WTC11 (cell line): ENCODE results near the gene RASSF8.

Experiments
- CREM ChIP-seq: sonication (generic); formaldehyde crosslinking; IDR thresholded peaks from 2 replicates; pipeline ENCODE4 v1.8.1; 2022; ENCODE audit warnings: mild to moderate bottlenecking, missing genetic modification reagents, moderate library complexity
- FOXK1 ChIP-seq: sonication (generic); formaldehyde crosslinking; IDR thresholded peaks from 2 replicates; pipeline ENCODE4 v1.8.0; 2022; ENCODE audit warnings: mild to moderate bottlenecking, moderate library complexity, missing genetic modification reagents
- JAZF1 ChIP-seq: fragments of 250-450 bp; sonication (Bioruptor Pico); IDR thresholded peaks from 2 replicates; pipeline ENCODE4 v1.9.0; 2021; ENCODE audit warnings: moderate library complexity, mild to moderate bottlenecking, inconsistent platforms
- JUN ChIP-seq: sonication (generic); formaldehyde crosslinking; IDR thresholded peaks from 2 replicates; pipeline ENCODE4 v1.8.0; 2023; ENCODE audit warnings: mild to moderate bottlenecking, missing genetic modification reagents
- NR3C1 ChIP-seq: sonication (generic); formaldehyde crosslinking; conservative IDR thresholded peaks from 2 replicates; pipeline ENCODE4 v1.8.1; 2023; ENCODE audit warnings: low read depth, mild to moderate bottlenecking, missing genetic modification reagents
- TEAD4 ChIP-seq: sonication (generic); formaldehyde crosslinking; IDR thresholded peaks from 2 replicates; pipeline ENCODE4 v1.8.0; 2022; ENCODE audit warnings: mild to moderate bottlenecking, missing genetic modification reagents
- TP53 ChIP-seq: sonication (generic); formaldehyde crosslinking; IDR thresholded peaks from 2 replicates; pipeline ENCODE4 v1.8.1; 2023; ENCODE audit warnings: mild to moderate bottlenecking, missing genetic modification reagents
- ZNF423 ChIP-seq: fragments of 250-450 bp; sonication (Bioruptor Pico); IDR thresholded peaks from 2 replicates; pipeline ENCODE4 v2.1.2; 2022; ENCODE audit warnings: mild to moderate bottlenecking, moderate library complexity
- TF ChIP-seq, protein P1 (sequence below): fragments of 200-600 bp; IDR thresholded peaks from 2 replicates; pipeline ENCODE4 v1.8.0; 2022; ENCODE audit warnings: antibody characterized with exemption
- TF ChIP-seq, protein P2 (sequence below): sonication (generic); formaldehyde crosslinking; IDR thresholded peaks from 2 replicates; pipeline ENCODE4 v1.8.1; 2022; ENCODE audit warnings: low read depth, missing genetic modification reagents, borderline replicate concordance
- TF ChIP-seq, protein P3 (sequence below): sonication (generic); formaldehyde crosslinking; conservative IDR thresholded peaks from 2 replicates; pipeline ENCODE4 v1.8.1; 2023; ENCODE audit warnings: mild to moderate bottlenecking, low read depth, missing genetic modification reagents, moderate library complexity
- TF ChIP-seq, protein P4 (sequence below): sonication (generic); formaldehyde crosslinking; IDR thresholded peaks from 2 replicates; pipeline ENCODE4 v1.8.1; 2023; ENCODE audit warnings: mild to moderate bottlenecking, missing genetic modification reagents, moderate library complexity
- TF ChIP-seq, protein P5 (sequence below): sonication (generic); formaldehyde crosslinking; IDR thresholded peaks from 2 replicates; pipeline ENCODE4 v1.8.0; 2022; ENCODE audit warnings: mild to moderate bottlenecking, missing genetic modification reagents
- TF ChIP-seq, protein P6 (sequence below): sonication (generic); formaldehyde crosslinking; IDR thresholded peaks from 2 replicates; pipeline ENCODE4 v1.8.1; 2023; ENCODE audit warnings: mild to moderate bottlenecking, missing genetic modification reagents, moderate library complexity

DNA sequence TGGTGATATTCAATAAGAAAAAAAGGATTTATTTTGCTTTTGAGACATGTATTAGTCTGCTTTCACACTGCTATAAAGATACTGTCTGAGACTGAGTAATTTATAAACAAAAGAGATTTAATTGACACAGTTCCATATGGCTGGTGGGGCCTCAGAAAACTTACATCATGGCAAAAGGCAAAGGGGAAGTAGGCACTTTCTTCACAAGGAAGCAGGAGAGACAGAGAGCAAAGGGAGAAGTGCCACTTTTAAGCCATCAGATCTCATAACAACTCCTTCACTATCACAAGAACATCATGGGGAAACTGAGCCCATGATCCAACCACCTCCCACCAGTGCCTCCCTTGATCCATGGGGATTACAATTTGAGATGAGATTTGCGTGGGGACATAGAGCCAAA, 122.4 kb downstream of the RASSF8 start:
- TF ChIP-seq, protein P1, sequence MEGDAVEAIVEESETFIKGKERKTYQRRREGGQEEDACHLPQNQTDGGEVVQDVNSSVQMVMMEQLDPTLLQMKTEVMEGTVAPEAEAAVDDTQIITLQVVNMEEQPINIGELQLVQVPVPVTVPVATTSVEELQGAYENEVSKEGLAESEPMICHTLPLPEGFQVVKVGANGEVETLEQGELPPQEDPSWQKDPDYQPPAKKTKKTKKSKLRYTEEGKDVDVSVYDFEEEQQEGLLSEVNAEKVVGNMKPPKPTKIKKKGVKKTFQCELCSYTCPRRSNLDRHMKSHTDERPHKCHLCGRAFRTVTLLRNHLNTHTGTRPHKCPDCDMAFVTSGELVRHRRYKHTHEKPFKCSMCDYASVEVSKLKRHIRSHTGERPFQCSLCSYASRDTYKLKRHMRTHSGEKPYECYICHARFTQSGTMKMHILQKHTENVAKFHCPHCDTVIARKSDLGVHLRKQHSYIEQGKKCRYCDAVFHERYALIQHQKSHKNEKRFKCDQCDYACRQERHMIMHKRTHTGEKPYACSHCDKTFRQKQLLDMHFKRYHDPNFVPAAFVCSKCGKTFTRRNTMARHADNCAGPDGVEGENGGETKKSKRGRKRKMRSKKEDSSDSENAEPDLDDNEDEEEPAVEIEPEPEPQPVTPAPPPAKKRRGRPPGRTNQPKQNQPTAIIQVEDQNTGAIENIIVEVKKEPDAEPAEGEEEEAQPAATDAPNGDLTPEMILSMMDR = no peak
- TF ChIP-seq JUN (CRISPR knock-in tag) (no peak), TP53 (CRISPR knock-in tag) (no peak), JAZF1 (CRISPR knock-in tag) (no peak), FOXK1 (CRISPR knock-in tag) (no peak), CREM (no peak), ZNF423 (CRISPR knock-in tag) (no peak), TEAD4 (CRISPR knock-in tag) (no peak), NR3C1 (CRISPR knock-in tag) (no peak)
- TF ChIP-seq, protein P2, sequence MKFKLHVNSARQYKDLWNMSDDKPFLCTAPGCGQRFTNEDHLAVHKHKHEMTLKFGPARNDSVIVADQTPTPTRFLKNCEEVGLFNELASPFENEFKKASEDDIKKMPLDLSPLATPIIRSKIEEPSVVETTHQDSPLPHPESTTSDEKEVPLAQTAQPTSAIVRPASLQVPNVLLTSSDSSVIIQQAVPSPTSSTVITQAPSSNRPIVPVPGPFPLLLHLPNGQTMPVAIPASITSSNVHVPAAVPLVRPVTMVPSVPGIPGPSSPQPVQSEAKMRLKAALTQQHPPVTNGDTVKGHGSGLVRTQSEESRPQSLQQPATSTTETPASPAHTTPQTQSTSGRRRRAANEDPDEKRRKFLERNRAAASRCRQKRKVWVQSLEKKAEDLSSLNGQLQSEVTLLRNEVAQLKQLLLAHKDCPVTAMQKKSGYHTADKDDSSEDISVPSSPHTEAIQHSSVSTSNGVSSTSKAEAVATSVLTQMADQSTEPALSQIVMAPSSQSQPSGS (CRISPR knock-in tag) = no peak
- TF ChIP-seq, protein P3, sequence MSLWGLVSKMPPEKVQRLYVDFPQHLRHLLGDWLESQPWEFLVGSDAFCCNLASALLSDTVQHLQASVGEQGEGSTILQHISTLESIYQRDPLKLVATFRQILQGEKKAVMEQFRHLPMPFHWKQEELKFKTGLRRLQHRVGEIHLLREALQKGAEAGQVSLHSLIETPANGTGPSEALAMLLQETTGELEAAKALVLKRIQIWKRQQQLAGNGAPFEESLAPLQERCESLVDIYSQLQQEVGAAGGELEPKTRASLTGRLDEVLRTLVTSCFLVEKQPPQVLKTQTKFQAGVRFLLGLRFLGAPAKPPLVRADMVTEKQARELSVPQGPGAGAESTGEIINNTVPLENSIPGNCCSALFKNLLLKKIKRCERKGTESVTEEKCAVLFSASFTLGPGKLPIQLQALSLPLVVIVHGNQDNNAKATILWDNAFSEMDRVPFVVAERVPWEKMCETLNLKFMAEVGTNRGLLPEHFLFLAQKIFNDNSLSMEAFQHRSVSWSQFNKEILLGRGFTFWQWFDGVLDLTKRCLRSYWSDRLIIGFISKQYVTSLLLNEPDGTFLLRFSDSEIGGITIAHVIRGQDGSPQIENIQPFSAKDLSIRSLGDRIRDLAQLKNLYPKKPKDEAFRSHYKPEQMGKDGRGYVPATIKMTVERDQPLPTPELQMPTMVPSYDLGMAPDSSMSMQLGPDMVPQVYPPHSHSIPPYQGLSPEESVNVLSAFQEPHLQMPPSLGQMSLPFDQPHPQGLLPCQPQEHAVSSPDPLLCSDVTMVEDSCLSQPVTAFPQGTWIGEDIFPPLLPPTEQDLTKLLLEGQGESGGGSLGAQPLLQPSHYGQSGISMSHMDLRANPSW (CRISPR knock-in tag) = no peak
- TF ChIP-seq, protein P4, sequence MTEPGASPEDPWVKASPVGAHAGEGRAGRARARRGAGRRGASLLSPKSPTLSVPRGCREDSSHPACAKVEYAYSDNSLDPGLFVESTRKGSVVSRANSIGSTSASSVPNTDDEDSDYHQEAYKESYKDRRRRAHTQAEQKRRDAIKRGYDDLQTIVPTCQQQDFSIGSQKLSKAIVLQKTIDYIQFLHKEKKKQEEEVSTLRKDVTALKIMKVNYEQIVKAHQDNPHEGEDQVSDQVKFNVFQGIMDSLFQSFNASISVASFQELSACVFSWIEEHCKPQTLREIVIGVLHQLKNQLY = no peak
- TF ChIP-seq, protein P5, sequence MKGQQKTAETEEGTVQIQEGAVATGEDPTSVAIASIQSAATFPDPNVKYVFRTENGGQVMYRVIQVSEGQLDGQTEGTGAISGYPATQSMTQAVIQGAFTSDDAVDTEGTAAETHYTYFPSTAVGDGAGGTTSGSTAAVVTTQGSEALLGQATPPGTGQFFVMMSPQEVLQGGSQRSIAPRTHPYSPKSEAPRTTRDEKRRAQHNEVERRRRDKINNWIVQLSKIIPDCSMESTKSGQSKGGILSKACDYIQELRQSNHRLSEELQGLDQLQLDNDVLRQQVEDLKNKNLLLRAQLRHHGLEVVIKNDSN (CRISPR knock-in tag) = no peak
- TF ChIP-seq, protein P6, sequence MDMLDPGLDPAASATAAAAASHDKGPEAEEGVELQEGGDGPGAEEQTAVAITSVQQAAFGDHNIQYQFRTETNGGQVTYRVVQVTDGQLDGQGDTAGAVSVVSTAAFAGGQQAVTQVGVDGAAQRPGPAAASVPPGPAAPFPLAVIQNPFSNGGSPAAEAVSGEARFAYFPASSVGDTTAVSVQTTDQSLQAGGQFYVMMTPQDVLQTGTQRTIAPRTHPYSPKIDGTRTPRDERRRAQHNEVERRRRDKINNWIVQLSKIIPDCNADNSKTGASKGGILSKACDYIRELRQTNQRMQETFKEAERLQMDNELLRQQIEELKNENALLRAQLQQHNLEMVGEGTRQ (CRISPR knock-in tag) = no peak
